ENCODE results near the gene PDE2A.

Gene PDE2A

GRCh38 chr11:72585762-72586311 is 88.4 kb downstream of the PDE2A start:
- DNase-seq: peak; percentile 43

DNA sequence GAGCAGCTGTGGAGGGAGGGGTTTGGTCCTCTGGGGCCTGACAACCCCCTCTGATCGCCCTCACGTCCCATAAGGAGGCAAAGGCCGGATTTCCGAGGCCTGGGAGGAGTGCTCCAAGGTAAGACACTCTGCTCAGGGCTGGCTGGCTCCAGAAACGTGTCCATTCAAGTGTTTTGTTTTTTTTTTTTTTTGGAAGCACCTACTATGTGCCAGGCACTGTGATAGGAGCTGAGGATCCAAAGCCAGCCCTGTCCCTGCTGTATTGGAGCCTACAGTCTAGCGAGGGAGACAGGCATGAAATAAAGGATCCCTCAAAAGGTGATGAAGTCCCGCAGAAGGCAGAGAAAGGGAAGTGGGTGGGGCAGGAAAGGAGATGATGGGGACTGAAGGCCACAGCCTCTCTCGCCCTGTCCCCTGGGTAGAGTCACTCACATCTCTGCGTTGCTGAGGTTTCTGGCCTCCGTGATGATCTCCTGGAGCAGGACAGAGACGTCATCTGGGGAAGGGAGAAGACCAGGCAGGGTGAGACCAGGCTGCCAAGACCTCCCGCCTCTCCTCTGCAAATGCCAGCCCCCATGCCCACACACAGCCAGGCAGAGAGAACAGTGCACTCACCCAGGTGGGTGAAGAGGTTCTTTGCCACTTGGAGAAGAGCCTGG is 89.2 kb downstream of the PDE2A start:
- DNase-seq: no peak

GRCh38 chr11:72584293-72584938 is 89.8 kb downstream of the PDE2A start:
- no peak for DNase-seq

- DNase-seq: no peak
Observed at GRCh38 chr11:72583616-72584292, 90.5 kb downstream of the PDE2A start.

DNA sequence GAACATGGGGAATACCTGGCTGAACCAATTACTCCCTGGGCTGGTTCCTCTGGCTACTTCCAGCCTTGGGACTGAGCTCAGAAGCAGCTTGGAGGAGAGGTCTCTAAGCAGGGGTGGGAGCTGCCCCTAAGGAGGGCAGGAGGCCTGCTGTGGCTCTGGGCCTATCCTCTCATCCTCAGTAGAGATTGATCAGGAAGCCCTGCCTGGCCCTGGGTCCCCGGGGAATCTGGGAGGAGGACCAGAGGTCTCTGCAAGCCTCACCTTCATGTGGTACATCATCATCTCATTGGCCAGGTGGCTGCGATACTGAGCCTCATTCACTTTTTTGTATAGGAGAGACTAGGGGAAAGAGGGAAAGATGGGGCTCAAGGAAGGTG is 91.1 kb downstream of the PDE2A start:
- no peak for DNase-seq

- DNase-seq: no peak
Observed at GRCh38 chr11:72582206-72583176, 91.7 kb downstream of the PDE2A start.

DNA sequence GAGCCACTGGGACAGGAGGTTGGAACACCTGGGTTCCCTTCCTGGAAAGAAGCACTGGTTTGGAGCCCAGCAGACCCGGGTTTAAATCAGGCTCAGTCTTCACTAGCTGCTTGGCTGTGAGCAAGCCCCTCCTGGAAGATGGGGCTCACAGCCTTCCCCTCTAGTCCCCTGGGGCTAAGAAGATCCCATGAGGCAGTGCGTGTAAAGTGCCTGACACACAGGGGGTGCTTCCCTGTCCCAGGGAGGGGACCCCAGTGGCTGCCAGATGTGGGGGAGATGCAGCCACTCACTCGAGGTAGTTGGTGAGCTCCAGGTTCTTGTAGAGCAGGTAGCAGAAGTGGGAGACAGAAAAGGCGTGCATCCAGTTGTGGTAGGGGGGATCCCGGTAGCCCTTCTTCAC is 93.2 kb downstream of the PDE2A start:
- no peak for DNase-seq

- no peak for DNase-seq
Observed at GRCh38 chr11:72580642-72580950, 93.6 kb downstream of the PDE2A start.

DNA sequence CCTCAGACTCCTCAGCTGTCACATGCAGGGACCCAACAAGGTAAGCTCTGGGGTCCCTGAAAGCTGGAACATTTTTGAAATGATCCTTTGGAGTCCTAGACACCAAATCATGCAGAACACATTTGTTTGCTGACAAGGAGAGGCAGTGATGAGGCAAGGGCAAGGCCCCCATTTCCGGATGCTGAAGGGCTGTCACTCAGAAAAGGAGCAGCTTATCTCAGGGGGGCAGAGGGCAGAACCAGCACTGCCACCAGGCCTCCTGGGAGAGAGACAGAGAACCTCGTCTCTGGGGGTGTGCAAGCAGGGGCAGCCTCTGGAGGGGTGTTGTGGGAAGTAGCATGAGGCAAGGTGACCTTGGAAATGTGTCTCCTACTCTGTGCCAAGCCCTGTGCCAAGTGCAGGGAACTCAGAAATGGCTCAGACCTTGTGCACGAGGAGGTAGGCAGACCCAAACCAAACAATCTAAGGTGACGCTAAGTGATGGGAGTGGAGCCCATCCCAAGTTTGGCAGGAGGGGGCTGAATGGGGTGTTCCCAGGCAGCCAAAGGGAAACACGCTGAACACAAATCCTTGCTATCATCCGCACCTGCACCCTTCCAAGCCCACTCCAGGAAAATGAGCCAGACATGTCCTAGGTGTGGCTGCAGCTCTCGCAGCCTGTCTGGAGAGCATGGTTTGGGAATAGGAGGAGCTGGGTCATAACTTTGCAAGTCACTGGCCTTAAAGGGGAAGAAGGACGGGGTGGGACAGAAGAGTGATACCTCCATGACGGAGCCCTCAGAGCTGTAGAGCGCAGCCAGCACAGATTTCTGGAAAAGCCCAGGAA is 94.2 kb downstream of the PDE2A start:
- no peak for DNase-seq

DNA sequence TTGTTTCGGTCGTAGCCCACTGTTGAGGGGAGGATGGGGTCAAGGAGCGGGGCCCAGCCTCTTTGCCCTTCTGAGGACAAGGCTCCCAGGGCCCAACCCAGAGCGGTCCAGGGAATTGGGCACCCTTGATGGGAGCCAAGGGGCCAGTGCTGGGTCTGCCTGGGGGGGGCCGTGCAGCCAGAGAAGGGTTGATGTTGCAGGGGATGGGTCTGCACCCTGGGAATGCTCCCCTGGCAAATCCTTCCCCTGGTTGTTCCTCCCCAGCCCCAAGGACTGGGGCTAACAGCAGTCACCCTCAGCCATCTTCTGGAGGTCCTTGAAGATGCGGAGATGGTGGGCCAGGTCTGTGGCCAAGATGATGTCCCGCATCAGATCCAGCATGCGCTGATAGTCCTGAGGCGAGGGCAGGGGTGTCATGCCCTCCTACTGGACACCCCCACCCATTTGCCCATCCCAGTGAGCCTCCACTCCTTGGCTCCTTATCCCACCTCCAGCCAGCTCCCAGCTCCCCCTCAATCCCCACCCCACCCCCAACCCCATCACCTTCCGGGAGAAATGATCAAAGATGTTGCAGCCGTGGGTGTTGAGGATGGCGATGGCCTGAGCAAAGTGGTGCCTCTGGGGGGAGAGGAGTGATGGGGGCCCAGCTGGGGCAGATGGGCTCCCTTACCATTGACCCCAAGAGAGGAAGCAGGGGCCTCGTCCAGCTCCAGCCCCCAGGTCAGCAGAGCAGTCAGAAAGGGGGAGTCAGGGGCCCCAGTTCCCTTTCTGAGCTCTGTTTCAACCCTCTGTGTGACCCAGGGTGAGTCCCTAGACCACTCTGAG is 95.0 kb downstream of the PDE2A start:
- no peak for DNase-seq

DNA sequence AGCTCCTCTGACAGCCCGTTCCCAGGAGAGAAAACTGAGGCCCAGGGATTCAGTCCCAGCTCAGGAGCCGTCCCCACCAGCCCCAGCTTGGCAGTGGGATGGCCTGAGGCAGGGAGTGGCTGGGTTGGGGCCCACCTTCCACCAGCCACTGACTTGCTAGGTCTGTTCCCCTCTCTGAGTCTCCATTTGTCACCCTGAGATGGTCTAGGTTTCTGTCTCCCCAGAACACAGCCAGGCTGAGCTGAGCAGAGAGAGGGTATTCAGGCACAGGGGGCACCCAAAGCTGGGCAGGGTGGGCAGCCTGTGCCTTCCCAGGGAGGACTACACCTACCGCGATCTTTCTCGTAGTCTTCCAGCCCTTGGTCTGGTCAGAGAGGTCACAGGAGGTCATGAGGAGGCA is 95.7 kb downstream of the PDE2A start:
- DNase-seq: no peak

DNA sequence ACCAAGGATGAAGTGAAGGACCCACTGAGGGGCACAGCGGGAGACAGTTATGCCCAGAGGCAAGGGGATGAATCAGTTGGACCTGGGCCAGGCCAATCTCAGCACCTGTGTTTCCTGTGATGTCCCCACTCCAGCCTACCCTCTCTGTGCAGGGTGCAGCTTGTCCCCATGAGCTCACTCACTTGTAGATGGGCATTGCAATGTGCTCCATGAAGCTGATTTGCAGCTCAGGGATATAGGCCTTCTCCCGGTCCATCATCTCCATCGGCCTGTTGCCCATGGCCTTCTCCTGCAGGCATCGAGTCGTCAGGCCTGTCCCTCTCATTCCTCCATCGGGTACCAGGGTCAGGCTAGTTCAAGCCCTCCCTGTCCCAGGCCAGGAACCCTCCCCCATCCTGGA is 96.2 kb downstream of the PDE2A start:
- no peak for DNase-seq

DNA sequence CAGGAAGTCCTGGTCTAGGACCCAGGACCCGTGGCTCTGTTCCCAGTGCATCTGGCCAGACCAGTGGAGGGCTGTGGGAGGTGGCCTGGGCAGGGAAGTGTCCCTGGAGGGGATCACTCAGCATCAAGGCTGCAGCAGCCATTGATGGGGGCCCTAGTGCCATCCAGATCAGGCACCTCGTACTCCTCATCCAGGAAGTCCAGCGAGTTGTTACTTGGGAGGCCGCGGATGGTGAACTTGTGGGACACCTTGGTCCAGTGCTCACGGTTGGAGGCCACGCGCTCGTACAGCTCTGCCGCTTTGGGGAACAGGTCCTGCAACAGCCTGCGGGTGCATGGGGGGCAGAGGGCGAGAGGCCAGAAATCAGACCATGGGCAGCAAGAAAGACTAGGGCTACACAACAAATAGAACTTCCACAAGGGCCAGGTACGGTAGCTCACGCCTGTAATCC is 96.9 kb downstream of the PDE2A start:
- DNase-seq: no peak

- DNase-seq: no peak
Observed at GRCh38 chr11:72576661-72577060, 97.6 kb downstream of the PDE2A start.

DNA sequence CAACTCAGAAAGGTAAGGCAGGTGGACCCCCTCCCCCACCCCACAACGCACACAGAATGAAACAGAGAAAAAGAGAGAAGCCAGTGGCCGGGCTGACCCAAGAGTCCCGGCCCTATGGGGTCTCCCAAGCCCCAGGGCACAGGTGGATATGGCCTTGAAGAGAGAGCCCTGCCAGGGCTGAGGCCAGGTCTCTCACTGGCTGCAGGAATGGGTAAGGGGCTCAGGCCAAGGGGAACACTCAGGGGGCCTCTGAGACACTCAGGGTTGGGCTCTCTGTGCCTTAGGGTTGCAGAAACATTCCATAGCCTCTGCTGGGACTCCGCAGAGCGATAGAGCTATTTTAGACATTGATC is 98.0 kb downstream of the PDE2A start:
- no peak for DNase-seq

GRCh38 chr11:72575533-72576242 is 98.5 kb downstream of the PDE2A start:
- DNase-seq: no peak

DNA sequence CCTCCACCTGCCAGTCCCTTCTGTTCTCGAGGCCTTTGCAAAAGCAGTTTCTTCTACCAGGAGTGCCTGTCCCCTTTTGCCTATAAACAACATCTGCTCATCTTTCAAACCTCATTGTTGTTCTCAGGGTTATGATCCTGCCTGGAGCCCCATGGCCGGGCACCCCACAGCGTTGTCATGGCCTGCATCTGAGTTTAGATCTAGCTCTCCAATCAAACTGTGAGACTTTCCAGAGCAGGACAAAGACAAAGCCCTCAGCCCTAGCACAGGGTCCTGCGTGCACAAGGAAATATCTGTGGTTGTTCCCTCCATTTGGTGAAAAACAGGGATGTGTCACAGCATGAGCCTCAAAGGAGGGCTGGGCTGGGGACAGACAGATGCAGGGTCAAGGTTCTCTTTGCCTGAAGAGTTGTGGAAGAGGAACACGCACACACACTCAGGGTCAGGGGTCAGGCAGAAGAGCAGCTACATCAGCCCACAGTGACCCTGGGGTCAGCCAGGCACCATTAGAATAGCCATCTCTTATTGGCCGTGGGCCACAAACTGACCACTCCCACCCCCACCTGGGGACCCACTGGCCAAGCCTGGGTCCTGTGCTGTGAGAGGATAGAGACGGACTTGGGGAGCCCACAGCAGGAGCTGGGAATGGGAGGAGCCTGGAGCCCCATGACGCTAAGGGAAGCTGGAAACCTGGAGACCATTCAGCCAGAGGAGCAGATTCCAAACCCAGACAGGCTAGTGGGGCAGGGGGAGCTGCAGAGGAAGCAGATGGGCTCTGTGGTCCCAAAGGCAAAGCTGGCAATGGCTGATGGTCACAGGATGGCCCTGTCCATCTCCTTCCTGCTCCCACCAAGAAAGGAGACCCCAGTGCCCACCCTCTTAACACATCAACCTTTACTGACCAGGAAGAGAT is 99.4 kb downstream of the PDE2A start:
- no peak for DNase-seq

DNA sequence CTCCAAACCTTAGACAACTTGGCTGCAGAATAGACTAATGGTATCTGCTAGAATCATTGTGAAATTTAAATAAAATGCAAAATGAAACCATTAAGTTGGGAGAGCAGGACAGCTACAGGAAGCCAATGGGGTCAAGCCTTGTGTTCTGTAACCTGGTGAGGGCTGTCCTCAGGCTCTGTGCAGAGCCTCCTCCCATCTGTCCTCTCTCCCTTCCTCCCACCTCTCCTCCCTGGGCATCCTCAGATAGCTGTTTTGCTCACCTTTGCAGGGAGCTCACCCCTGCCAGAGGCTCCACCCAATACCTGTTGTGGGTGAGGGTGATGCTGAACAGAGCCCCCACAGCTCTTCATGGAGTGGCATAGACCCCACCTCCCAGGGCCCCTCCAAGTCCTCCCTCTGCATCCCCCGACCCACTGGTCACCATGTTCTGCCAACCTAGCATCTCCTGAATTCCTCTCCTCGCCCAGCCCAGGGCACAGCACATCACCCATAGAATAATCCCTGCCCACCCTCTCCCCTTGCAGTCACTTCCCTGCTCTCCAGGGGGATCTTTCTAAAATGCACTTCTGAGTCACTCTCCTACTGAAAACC is 100.3 kb downstream of the PDE2A start:
- DNase-seq: no peak
